Muscle of arm (tissue), 12 donors: ENCODE results near the gene TEFM. TPM values are rescaled to one million over a fixed set of nuclear protein-coding genes. Genes with fewer than 3 reads are reported as not detected.

Source experiments
- polyA plus RNA-seq, 12 donors: library from polyadenylated mRNA; unstranded; fragments of 120-200 nt; gene quantifications; one replicate each; pipeline ENCODE4 v1.2.1, GENCODE V29; 2013; ENCODE audit not compliant: insufficient read length in 12 of 12

Gene TEFM
- polyA plus RNA-seq, 12 donors = 11.4 to 17.8 (median 14.3) TPM; not detected in 1

Other genes with a start within 250 kb of the TEFM start
- gene CRLF3, start 81.5 kb downstream of the TEFM start, polyA plus RNA-seq = 10 to 100 TPM in 8 of 12 donors, 1 to 10 TPM in 3, not detected in 1; 3.5 to 20.4 (median 12.8) TPM
- gene ATAD5, start 74.3 kb downstream of the TEFM start, polyA plus RNA-seq = 1 to 10 TPM in 11 of 12 donors, not detected in 1; 2.3 to 8.5 (median 3.7) TPM
- gene ADAP2, start 15.7 kb upstream of the TEFM start, polyA plus RNA-seq = 10 to 100 TPM in 1 of 12 donors, 1 to 10 TPM in 10, not detected in 1; 3.2 to 14.5 (median 6.7) TPM
- 10 to 100 TPM in 3 of 12 donors, 1 to 10 TPM in 8, not detected in 1; 3.7 to 13.8 (median 9.4) TPM for gene RNF135, start 64.8 kb upstream of the TEFM start, polyA plus RNA-seq
- gene NF1, start 188.7 kb upstream of the TEFM start, polyA plus RNA-seq = 10 to 100 TPM; 19.7 to 68.3 (median 26.6) TPM